H9 (cell line): ENCODE results near the gene TCF25. TPM values are rescaled to one million over a fixed set of nuclear protein-coding genes. Genes with fewer than 3 reads are reported as not detected.

Experiments used
- DNase-seq: peaks from one replicate; pipeline ENCODE4 v3.0.0-alpha.2; 2017
- H2AFZ ChIP-seq: one replicate; pipeline ENCODE4 v1.6.1; 2013; ENCODE audit warnings: mild to moderate bottlenecking, low read length, control low read depth, moderate library complexity
- H2AK5ac ChIP-seq: 2 replicates; pipeline ENCODE4 v1.6.1; 2013; ENCODE audit warnings: low read length, control low read depth, mixed read lengths; ENCODE audit not compliant: insufficient read length
- H2BK120ac ChIP-seq: one replicate; pipeline ENCODE4 v1.6.1; 2013; ENCODE audit warnings: low read depth, mild to moderate bottlenecking, low read length, control low read depth, inconsistent platforms; ENCODE audit not compliant: poor library complexity, severe bottlenecking
- H2BK12ac ChIP-seq: 2 replicates; pipeline ENCODE4 v1.6.1; 2013; ENCODE audit warnings: low read length, control low read depth, mixed read lengths, low read depth; ENCODE audit not compliant: insufficient read length
- H2BK15ac ChIP-seq: 2 replicates; pipeline ENCODE4 v1.6.1; 2013; ENCODE audit warnings: low read depth, low read length, control low read depth
- H2BK20ac ChIP-seq: one replicate; pipeline ENCODE4 v1.6.1; 2013; ENCODE audit warnings: low read depth, mild to moderate bottlenecking, low read length, control low read depth, inconsistent platforms; ENCODE audit not compliant: poor library complexity, severe bottlenecking
- H2BK5ac ChIP-seq: 2 replicates; pipeline ENCODE4 v1.6.1; 2013; ENCODE audit warnings: low read length, control low read depth, mixed read lengths; ENCODE audit not compliant: insufficient read length
- H3K14ac ChIP-seq: 2 replicates; pipeline ENCODE4 v1.6.1; 2013; ENCODE audit warnings: low read length, control low read depth; ENCODE audit not compliant: insufficient read depth
- H3K18ac ChIP-seq: 2 replicates; pipeline ENCODE4 v1.6.1; 2013; ENCODE audit warnings: low read depth, mild to moderate bottlenecking, mixed read lengths, low read length, control low read depth; ENCODE audit not compliant: insufficient read length
- H3K23ac ChIP-seq: 2 replicates; pipeline ENCODE4 v1.6.1; 2013; ENCODE audit warnings: low read length, control low read depth, mixed read lengths, low read depth; ENCODE audit not compliant: insufficient read length
- H3K23me2 ChIP-seq: 2 replicates; pipeline ENCODE4 v1.6.1; 2013; ENCODE audit warnings: low read depth, mild to moderate bottlenecking, mixed read lengths, low read length, control low read depth; ENCODE audit not compliant: insufficient read length, poor library complexity, severe bottlenecking
- H3K27ac ChIP-seq: 2 replicates; pipeline ENCODE4 v1.5.1; 2013; ENCODE audit warnings: low read length, control low read depth, mixed read lengths, low read depth; ENCODE audit not compliant: insufficient read length
- H3K27me3 ChIP-seq: 2 replicates; pipeline ENCODE4 v1.6.1; 2013; ENCODE audit warnings: low read length, control low read depth, inconsistent platforms; ENCODE audit not compliant: insufficient read depth
- H3K4ac ChIP-seq: 2 replicates; pipeline ENCODE4 v1.6.1; 2013; ENCODE audit warnings: low read depth, mild to moderate bottlenecking, control low read depth, inconsistent platforms, low read length, moderate library complexity
- H3K4me1 ChIP-seq: 2 replicates; pipeline ENCODE4 v1.6.1; 2013; ENCODE audit warnings: low read length, control low read depth, inconsistent platforms; ENCODE audit not compliant: insufficient read depth
- H3K4me2 ChIP-seq: 2 replicates; pipeline ENCODE4 v1.6.1; 2013; ENCODE audit warnings: low read length, control low read depth, mixed read lengths; ENCODE audit not compliant: insufficient read length, insufficient read depth
- H3K56ac ChIP-seq: 2 replicates; pipeline ENCODE4 v1.6.1; 2013; ENCODE audit warnings: low read depth, mild to moderate bottlenecking, mixed read lengths, low read length, control low read depth; ENCODE audit not compliant: insufficient read length
- H3K79me1 ChIP-seq: 2 replicates; pipeline ENCODE4 v1.6.1; 2013; ENCODE audit warnings: low read depth, mild to moderate bottlenecking, moderate library complexity, low read length, control low read depth, inconsistent platforms; ENCODE audit not compliant: insufficient read depth, poor library complexity, severe bottlenecking
- H3K79me2 ChIP-seq: 2 replicates; pipeline ENCODE4 v1.6.1; 2013; ENCODE audit warnings: low read length, control low read depth, inconsistent platforms; ENCODE audit not compliant: insufficient read depth
- H3K9ac ChIP-seq: 2 replicates; pipeline ENCODE4 v1.6.1; 2013; ENCODE audit warnings: low read length, control low read depth, mixed read lengths; ENCODE audit not compliant: insufficient read length; ENCODE audit errors: extremely low read depth
- H3K9me3 ChIP-seq: one replicate; pipeline ENCODE4 v1.6.1; 2013; ENCODE audit warnings: low read depth, low read length, inconsistent platforms; ENCODE audit not compliant: control insufficient read depth
- H3T11ph ChIP-seq: one replicate; pipeline ENCODE4 v1.6.1; 2013; ENCODE audit warnings: mild to moderate bottlenecking, low read length, control low read depth, inconsistent platforms
- H4K20me1 ChIP-seq: one replicate; pipeline ENCODE4 v1.6.1; 2013; ENCODE audit not compliant: control insufficient read depth, insufficient read length, insufficient read depth
- H4K5ac ChIP-seq: 2 replicates; pipeline ENCODE4 v1.6.1; 2013; ENCODE audit warnings: low read depth, mild to moderate bottlenecking, mixed read lengths, low read length, control low read depth; ENCODE audit not compliant: insufficient read length
- H4K8ac ChIP-seq: replicated peaks from 2 replicates; pipeline ENCODE4 v1.6.1; 2013; ENCODE audit warnings: low read length, control low read depth, mixed read lengths, low read depth; ENCODE audit not compliant: insufficient read length
- H4K91ac ChIP-seq: 2 replicates; pipeline ENCODE4 v1.6.1; 2013; ENCODE audit warnings: low read depth, mild to moderate bottlenecking, moderate library complexity, mixed read lengths, low read length, control low read depth; ENCODE audit not compliant: insufficient read length
- H3K27ac Mint-ChIP-seq, 3 experiments: 2 replicates in 2 of 3; 3 replicates in 1 of 3; pipeline ENCODE4 v1.8.0; 2020 to 2021; ENCODE audit warnings: mixed read lengths in 3 of 3, mild to moderate bottlenecking in 1 of 3, moderate library complexity in 1 of 3
- H3K27me3 Mint-ChIP-seq: 2 replicates; pipeline ENCODE4 v1.8.0; 2021; ENCODE audit warnings: low read depth, mild to moderate bottlenecking, moderate library complexity, mixed read lengths
- H3K36me3 Mint-ChIP-seq, 3 experiments: 2 replicates in 2 of 3; 3 replicates in 1 of 3; pipeline ENCODE4 v1.8.0; 2020 to 2021; ENCODE audit warnings: low read depth in 3 of 3, mixed read lengths in 3 of 3; ENCODE audit not compliant: insufficient read depth in 1 of 3
- H3K4me1 Mint-ChIP-seq, 2 experiments: 2 replicates each; pipeline ENCODE4 v1.8.0; 2020; ENCODE audit warnings: mixed read lengths in 2 of 2
- H3K4me3 Mint-ChIP-seq, 2 experiments: 2 replicates in 1 of 2; 3 replicates in 1 of 2; pipeline ENCODE4 v1.8.0; 2020 to 2021; ENCODE audit warnings: mild to moderate bottlenecking in 2 of 2, mixed read lengths in 2 of 2, moderate library complexity in 1 of 2
- H3K9me3 Mint-ChIP-seq, 2 experiments: 2 replicates in 1 of 2; 3 replicates in 1 of 2; pipeline ENCODE4 v1.8.0; 2020; ENCODE audit warnings: mild to moderate bottlenecking in 2 of 2, mixed read lengths in 2 of 2, moderate library complexity in 1 of 2
- WGBS: extraction: QIAGEN DNeasy Blood & Tissue Kit; methylation state at CpG from one replicate; pipeline ENCODE4 v1.1.7; 2013; ENCODE audit warnings: missing lambda C conversion rate, low lambda C conversion rate, mixed read lengths; ENCODE audit not compliant: insufficient read length; ENCODE audit errors: extremely low coverage; 5-methylcytosine and 5-hydroxymethylcytosine counted together
- total RNA-seq: library from RNA; stranded (reverse); gene quantifications from 2 replicates; pipeline ENCODE4 v1.2.1, GENCODE V29; 2021
- TF ChIP-seq, protein P1 (sequence below): fragments of 200-600 bp; sonication (generic); conservative IDR thresholded peaks from 3 replicates; pipeline ENCODE4 v1.8.0; 2021; ENCODE audit warnings: antibody characterized with exemption, mild to moderate bottlenecking

TCF25 gene
- total RNA-seq, 1 experiment from 2014 or later = 109 TPM

DNA sequence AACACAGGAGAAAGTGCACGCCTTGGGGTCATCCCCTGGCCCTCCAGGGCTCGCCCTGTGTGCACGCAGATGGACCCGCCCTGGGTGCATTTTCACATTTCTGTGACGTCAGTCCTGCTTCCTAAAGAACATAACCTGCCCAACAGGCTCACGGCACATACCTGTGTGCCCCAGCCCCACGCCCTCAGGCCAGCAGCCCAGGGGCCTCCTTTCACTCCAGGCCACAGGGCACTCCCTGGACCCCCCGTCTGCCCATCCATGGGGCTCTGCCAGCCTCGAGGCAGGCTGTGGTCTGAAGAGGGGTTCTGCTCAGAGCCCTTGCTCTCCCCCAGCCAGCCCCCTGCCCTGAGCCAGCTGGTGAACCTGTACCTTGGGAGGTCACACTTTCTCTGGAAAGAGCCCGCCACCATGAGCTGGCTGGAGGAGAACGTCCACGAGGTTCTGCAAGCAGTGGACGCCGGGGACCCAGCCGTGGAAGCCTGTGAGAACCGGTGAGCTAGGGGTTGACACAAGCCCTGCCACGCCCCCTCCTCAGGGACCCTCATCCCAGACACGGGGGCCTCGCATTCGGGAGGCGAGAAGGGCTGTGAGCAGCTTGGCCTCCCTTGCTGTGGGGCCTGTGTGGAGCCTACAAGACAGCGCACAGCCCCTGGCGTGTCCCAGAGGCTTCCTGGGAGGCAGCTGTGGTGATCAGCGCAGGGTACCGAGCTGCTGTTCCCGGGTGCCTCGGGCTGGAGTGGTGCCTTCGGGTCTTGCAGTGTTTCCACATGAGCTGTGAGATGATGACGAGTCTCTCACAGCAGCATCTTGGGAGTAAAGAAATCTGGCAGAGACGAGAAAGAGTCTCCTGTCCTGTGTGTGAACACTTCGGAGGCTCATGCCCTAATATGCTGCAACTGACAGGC is 31.5 kb downstream of the TCF25 start:
- H3K9me3 ChIP-seq = peaks cover 7% of the 10 kb centered on the region
- Mint-ChIP-seq H3K4me1 (peaks cover 0 to 5% of the 10 kb centered on the region in 2 experiments; a peak in 1 of 4 replicates), H3K4me3 (no peak overlapping the region), H3K9me3 (peaks cover 6 to 13% of the 10 kb centered on the region in 2 experiments; a peak in 3 of 5 replicates), H3K36me3 (peaks cover 35 to 51% (median 50%) of the 10 kb centered on the region in 3 experiments; a peak in 6 of 7 replicates), H3K27ac (no peak overlapping the region), H3K27me3 (no peaks in the 10 kb centered on the region)
- no peak overlapping the region for H2BK12ac ChIP-seq
- no peak overlapping the region for H2BK20ac ChIP-seq
- H3K79me1 ChIP-seq = no peaks in the 10 kb centered on the region
- TF ChIP-seq, protein P1, sequence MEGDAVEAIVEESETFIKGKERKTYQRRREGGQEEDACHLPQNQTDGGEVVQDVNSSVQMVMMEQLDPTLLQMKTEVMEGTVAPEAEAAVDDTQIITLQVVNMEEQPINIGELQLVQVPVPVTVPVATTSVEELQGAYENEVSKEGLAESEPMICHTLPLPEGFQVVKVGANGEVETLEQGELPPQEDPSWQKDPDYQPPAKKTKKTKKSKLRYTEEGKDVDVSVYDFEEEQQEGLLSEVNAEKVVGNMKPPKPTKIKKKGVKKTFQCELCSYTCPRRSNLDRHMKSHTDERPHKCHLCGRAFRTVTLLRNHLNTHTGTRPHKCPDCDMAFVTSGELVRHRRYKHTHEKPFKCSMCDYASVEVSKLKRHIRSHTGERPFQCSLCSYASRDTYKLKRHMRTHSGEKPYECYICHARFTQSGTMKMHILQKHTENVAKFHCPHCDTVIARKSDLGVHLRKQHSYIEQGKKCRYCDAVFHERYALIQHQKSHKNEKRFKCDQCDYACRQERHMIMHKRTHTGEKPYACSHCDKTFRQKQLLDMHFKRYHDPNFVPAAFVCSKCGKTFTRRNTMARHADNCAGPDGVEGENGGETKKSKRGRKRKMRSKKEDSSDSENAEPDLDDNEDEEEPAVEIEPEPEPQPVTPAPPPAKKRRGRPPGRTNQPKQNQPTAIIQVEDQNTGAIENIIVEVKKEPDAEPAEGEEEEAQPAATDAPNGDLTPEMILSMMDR = no peak
- no peak overlapping the region for H4K5ac ChIP-seq
- no peak overlapping the region for H2BK120ac ChIP-seq
- no peaks in the 10 kb centered on the region for H4K20me1 ChIP-seq
- H3K18ac ChIP-seq = no peak overlapping the region
- H2AK5ac ChIP-seq = no peak overlapping the region
- H3K79me2 ChIP-seq = no peaks in the 10 kb centered on the region
- no peak overlapping the region for H3K27ac ChIP-seq
- H3K4me2 ChIP-seq = no peak overlapping the region
- H4K8ac ChIP-seq = no peak overlapping the region
- H2BK5ac ChIP-seq = no peak overlapping the region
- H2BK15ac ChIP-seq = no peak overlapping the region
- no peak overlapping the region for H2AFZ ChIP-seq
- H3K14ac ChIP-seq = no peak overlapping the region
- no peaks in the 10 kb centered on the region for H3K27me3 ChIP-seq
- no peak overlapping the region for H4K91ac ChIP-seq
- DNase-seq = no peak
- no CpG with 5 or more reads among the region's 31 CpGs for WGBS
- H3K23me2 ChIP-seq = no peaks in the 10 kb centered on the region
- no peak overlapping the region for H3K56ac ChIP-seq
- H3T11ph ChIP-seq = no peak overlapping the region
- H3K4ac ChIP-seq = no peak overlapping the region
- no peak overlapping the region for H3K9ac ChIP-seq
- H3K4me1 ChIP-seq = no peaks in the 10 kb centered on the region
- H3K23ac ChIP-seq = no peak overlapping the region
